H1 (cell line): Measurements from ENCODE around the gene PSKH1. TPM values are rescaled to one million over a fixed set of nuclear protein-coding genes. Genes with fewer than 3 reads are reported as not detected.

Experiments
- CTCF ChIA-PET: fragments of 300-600 bp; sonication (Branson Sonifier 250); formaldehyde crosslinking; loops from one replicate; lab custom pipeline; 2021; ENCODE audit not compliant: partially characterized antibody; lab: Charles Lee
- POLR2A ChIA-PET: fragments of 300-600 bp; sonication (Branson Sonifier 250); formaldehyde crosslinking; loops from one replicate; lab custom pipeline; 2021; ENCODE audit warnings: inconsistent platforms; ENCODE audit not compliant: partially characterized antibody; lab: Charles Lee
- DNase-seq, 2 experiments: peaks; one replicate each; pipeline versions ENCODE4 v3.0.0 to v3.0.0-alpha.2; 2010 to 2022; ENCODE audit warnings: low spot score in 2 of 2, low read depth in 1 of 2, mixed read lengths in 1 of 2
- FAIRE-seq: peaks from 2 replicates; lab custom pipeline; 2011; peaks lifted over from hg19 to GRCh38; lab: Jason Lieb, UNC
- H2AFZ ChIP-seq: 2 replicates; pipeline ENCODE4 v1.8.1; 2012; ENCODE audit warnings: low read length, inconsistent platforms
- H2AK5ac ChIP-seq: 2 replicates; pipeline ENCODE4 v1.6.1; 2013; ENCODE audit warnings: low read depth, low read length
- H2BK120ac ChIP-seq: replicated peaks from 2 replicates; pipeline ENCODE3; 2013; ENCODE audit warnings: low read depth, low read length, inconsistent platforms
- H2BK12ac ChIP-seq: 2 replicates; pipeline ENCODE4 v1.6.1; 2013; ENCODE audit warnings: low read depth, low read length
- H2BK15ac ChIP-seq: 2 replicates; pipeline ENCODE4 v1.6.1; 2013; ENCODE audit warnings: low read length
- H2BK20ac ChIP-seq: 2 replicates; pipeline ENCODE4 v1.6.1; 2013; ENCODE audit warnings: low read length
- H2BK5ac ChIP-seq: 2 replicates; pipeline ENCODE4 v1.6.1; 2013; ENCODE audit warnings: low read depth, low read length
- H3K14ac ChIP-seq: 2 replicates; pipeline ENCODE4 v1.6.1; 2013; ENCODE audit warnings: inconsistent platforms; ENCODE audit not compliant: insufficient read length
- H3K18ac ChIP-seq: 2 replicates; pipeline ENCODE4 v1.6.1; 2013; ENCODE audit warnings: low read length; ENCODE audit errors: extremely low read depth
- H3K23ac ChIP-seq: 2 replicates; pipeline ENCODE4 v1.6.1; 2013; ENCODE audit warnings: inconsistent platforms; ENCODE audit not compliant: insufficient read length
- H3K23me2 ChIP-seq: 2 replicates; pipeline ENCODE4 v1.6.1; 2013; ENCODE audit warnings: low read depth, low read length
- H3K27ac ChIP-seq: 2 replicates; pipeline ENCODE4 v1.6.1; 2011; ENCODE audit warnings: low read depth, low read length, inconsistent platforms
- H3K27me3 ChIP-seq, 4 experiments: replicated peaks in 1 of 4; 1 replicate in 1 of 4; 2 replicates in 3 of 4; pipeline versions ENCODE4 v1.6.1 to v1.8.1; 2011 to 2013; ENCODE audit warnings: low read length in 3 of 4, mild to moderate bottlenecking in 3 of 4, inconsistent platforms in 2 of 4, mixed read lengths in 2 of 4, moderate library complexity in 1 of 4; ENCODE audit not compliant: control insufficient read depth in 3 of 4, insufficient read depth in 3 of 4; ENCODE audit errors: extremely low read depth in 1 of 4
- H3K36me3 ChIP-seq, 4 experiments: 2 replicates each; pipeline versions ENCODE4 v1.6.1 to v1.8.1; 2011 to 2013; ENCODE audit warnings: mild to moderate bottlenecking in 4 of 4, low read length in 3 of 4, moderate library complexity in 2 of 4, control low read depth in 1 of 4, inconsistent platforms in 1 of 4; ENCODE audit not compliant: insufficient read depth in 4 of 4, control insufficient read depth in 2 of 4
- H3K4ac ChIP-seq: replicated peaks from 2 replicates; pipeline ENCODE3; 2013; ENCODE audit warnings: low read length, low read depth, mixed read lengths, inconsistent platforms; ENCODE audit not compliant: insufficient read length
- H3K4me1 ChIP-seq, 4 experiments: replicated peaks in 1 of 4; 1 replicate in 1 of 4; 2 replicates in 3 of 4; pipeline versions ENCODE4 v1.6.1 to v1.8.1; 2011 to 2013; ENCODE audit warnings: low read length in 3 of 4, inconsistent platforms in 2 of 4, mixed read lengths in 1 of 4; ENCODE audit not compliant: insufficient read depth in 4 of 4, control insufficient read depth in 3 of 4
- H3K4me2 ChIP-seq, 2 experiments: 2 replicates each; pipeline versions ENCODE4 v1.6.1 to v1.8.1; 2011 to 2013; ENCODE audit warnings: low read depth in 2 of 2, low read length in 2 of 2, control low read depth in 1 of 2, inconsistent platforms in 1 of 2, mild to moderate bottlenecking in 1 of 2; ENCODE audit not compliant: insufficient read depth in 1 of 2
- H3K4me3 ChIP-seq, 4 experiments: fragments of 200-600, 300-600 bp in 1 of 4; sonication (generic), shearing (Covaris generic), sonication (Bioruptor Twin) in 1 of 4; 2 replicates each; pipeline versions ENCODE4 v1.5.1 to v1.8.1; 2011 to 2016; ENCODE audit warnings: low read length in 4 of 4, low read depth in 3 of 4, control low read depth in 2 of 4, inconsistent platforms in 2 of 4, mild to moderate bottlenecking in 2 of 4, mixed read lengths in 1 of 4, moderate library complexity in 1 of 4; ENCODE audit not compliant: insufficient read depth in 2 of 4; ENCODE audit errors: extremely low read depth in 1 of 4
- H3K56ac ChIP-seq: replicated peaks from 2 replicates; pipeline ENCODE3; 2013; ENCODE audit warnings: low read depth, mild to moderate bottlenecking, mixed read lengths, low read length, inconsistent platforms; ENCODE audit not compliant: insufficient read length
- H3K79me1 ChIP-seq: 2 replicates; pipeline ENCODE4 v1.6.1; 2013; ENCODE audit warnings: low read depth, low read length, control low read depth
- H3K79me2 ChIP-seq, 2 experiments: 2 replicates each; pipeline versions ENCODE4 v1.6.1 to v1.8.1; 2012 to 2013; ENCODE audit warnings: low read length in 2 of 2, mild to moderate bottlenecking in 2 of 2, inconsistent platforms in 1 of 2; ENCODE audit not compliant: insufficient read depth in 2 of 2, control insufficient read depth in 1 of 2
- H3K9ac ChIP-seq, 4 experiments: replicated peaks in 1 of 4; 1 replicate in 1 of 4; 2 replicates in 3 of 4; pipeline versions ENCODE4 v1.6.1 to v1.8.1; 2011 to 2013; ENCODE audit warnings: low read depth in 3 of 4, low read length in 3 of 4, control low read depth in 2 of 4, mild to moderate bottlenecking in 2 of 4, moderate library complexity in 2 of 4, inconsistent platforms in 1 of 4; ENCODE audit errors: extremely low read depth in 1 of 4
- H3K9me3 ChIP-seq, 2 experiments: 2 replicates each; pipeline versions ENCODE4 v1.6.1 to v1.8.1; 2012 to 2013; ENCODE audit warnings: mild to moderate bottlenecking in 2 of 2, moderate library complexity in 2 of 2, control low read depth in 1 of 2, inconsistent platforms in 1 of 2, low read depth in 1 of 2, low read length in 1 of 2, mixed read lengths in 1 of 2; ENCODE audit not compliant: insufficient read depth in 2 of 2
- H4K20me1 ChIP-seq, 2 experiments: replicated peaks in 1 of 2; 2 replicates each; pipeline versions ENCODE3 to v1.8.1; 2011 to 2013; ENCODE audit warnings: inconsistent platforms in 2 of 2, low read length in 2 of 2, mild to moderate bottlenecking in 1 of 2; ENCODE audit not compliant: insufficient read depth in 2 of 2, control insufficient read depth in 1 of 2
- H4K5ac ChIP-seq: 2 replicates; pipeline ENCODE4 v1.6.1; 2013; ENCODE audit warnings: low read length, low read depth, mixed read lengths, inconsistent platforms; ENCODE audit not compliant: insufficient read length
- H4K8ac ChIP-seq: 2 replicates; pipeline ENCODE4 v1.8.0; 2013; ENCODE audit warnings: mild to moderate bottlenecking, moderate library complexity, low read length, inconsistent platforms; ENCODE audit not compliant: insufficient read depth; ENCODE audit errors: extremely low read depth
- H4K91ac ChIP-seq: replicated peaks from 2 replicates; pipeline ENCODE3; 2013; ENCODE audit warnings: low read length, mixed read lengths, inconsistent platforms; ENCODE audit not compliant: insufficient read length
- CEBPB ChIP-seq: IDR thresholded peaks from 2 replicates; pipeline ENCODE4 v1.6.1; 2012; ENCODE audit warnings: low read depth, low read length
- E2F6 ChIP-seq: IDR thresholded peaks from 2 replicates; pipeline ENCODE4 v1.6.1; 2012; ENCODE audit warnings: inconsistent platforms
- EGR1 ChIP-seq: IDR thresholded peaks from 2 replicates; pipeline ENCODE4 v1.6.1; 2011; ENCODE audit warnings: low read depth, low read length, borderline replicate concordance
- EZH2 ChIP-seq: fragments of 200-600 bp; sonication (generic); IDR thresholded peaks from 2 replicates; pipeline ENCODE4 v1.7.1; 2012; ENCODE audit warnings: low read depth, mild to moderate bottlenecking, moderate library complexity, low read length, inconsistent platforms; ENCODE audit not compliant: severe bottlenecking
- FOSL1 ChIP-seq: IDR thresholded peaks from 2 replicates; pipeline ENCODE4 v1.6.1; 2011; ENCODE audit warnings: mild to moderate bottlenecking, low read depth, low read length, moderate library complexity; ENCODE audit not compliant: insufficient read depth
- JUN ChIP-seq: IDR thresholded peaks from 2 replicates; pipeline ENCODE4 v1.6.1; 2011; ENCODE audit warnings: low read depth, mild to moderate bottlenecking, improper control_type of control experiment, low read length
- POLR2A ChIP-seq, 2 experiments: IDR thresholded peaks; 1 replicate in 1 of 2; 2 replicates in 1 of 2; pipeline ENCODE4 v1.6.1; 2011; ENCODE audit warnings: low read depth in 2 of 2, low read length in 2 of 2, mild to moderate bottlenecking in 2 of 2; ENCODE audit errors: control extremely low read depth in 1 of 2
- SIRT6 ChIP-seq: IDR thresholded peaks from one replicate; pipeline ENCODE4 v1.7.1; 2012; ENCODE audit warnings: low read length, inconsistent platforms
- SP2 ChIP-seq: IDR thresholded peaks from 2 replicates; pipeline ENCODE4 v1.6.1; 2012; ENCODE audit warnings: mild to moderate bottlenecking, low read length, inconsistent platforms
- SRF ChIP-seq: IDR thresholded peaks from 2 replicates; pipeline ENCODE4 v1.6.1; 2011; ENCODE audit warnings: mild to moderate bottlenecking, low read depth, low read length, moderate library complexity
- TAF1 ChIP-seq: IDR thresholded peaks from 2 replicates; pipeline ENCODE4 v1.6.1; 2011; ENCODE audit warnings: mild to moderate bottlenecking, low read depth, low read length
- TBP ChIP-seq: IDR thresholded peaks from 2 replicates; pipeline ENCODE4 v1.6.1; 2011; ENCODE audit warnings: low read depth, low read length, improper control_type of control experiment
- YY1 ChIP-seq: IDR thresholded peaks from 2 replicates; pipeline ENCODE4 v1.6.1; 2011; ENCODE audit warnings: low read depth, mild to moderate bottlenecking, low read length
- WGBS, 2 experiments: shearing (Covaris generic) in 1 of 2; methylation state at CpG; one replicate each; pipeline versions ENCODE4 v1.1.6 to v1.1.7; 2013 to 2015; ENCODE audit warnings: low lambda C conversion rate in 2 of 2, mixed read lengths in 2 of 2, inconsistent platforms in 1 of 2, low coverage in 1 of 2, missing lambda C conversion rate in 1 of 2; ENCODE audit not compliant: insufficient replicate concordance in 2 of 2, insufficient coverage in 1 of 2, insufficient read length in 1 of 2; ENCODE audit errors: extremely low coverage in 1 of 2, missing lambda C conversion rate in 1 of 2; 5-methylcytosine and 5-hydroxymethylcytosine counted together
- polyA plus RNA-seq, 7 experiments: library from polyadenylated mRNA; depleted of rRNA in 3 of 7; stranded (reverse) in 5 of 7; unstranded in 2 of 7; fragments of >200 nt in 5 of 7; fragments of 200-250 nt in 2 of 7; gene quantifications; 1 replicate in 5 of 7; 2 replicates in 1 of 7; 4 replicates in 1 of 7; pipeline versions ENCODE4 v1.2.1 to v1.2.3, GENCODE V29; 2011 to 2013; ENCODE audit warnings: missing spikeins in 2 of 7, mixed read lengths in 2 of 7
- total RNA-seq: library from RNA; stranded (reverse); fragmentation: NEBNext Ultra II Directional; extraction: Animal tissue kit (Norgen Biotek cat#: 25700); gene quantifications from 2 replicates; pipeline ENCODE4 v1.2.1, GENCODE V29; 2021

PSKH1 gene
- total and polyA plus RNA-seq, 2 of the 8 experiments (the other 6 are each of a cell fraction or from before 2014, with no cell fraction given), result 24.8 to 51.0 TPM

- no peak for DNase-seq
- Histone ChIP-seq H3K9ac (no peak overlapping the region), H3K4me3 (no peak overlapping the region), H3K4me1 (no peaks in the 10 kb centered on the region), H3K9me3 (no peaks in the 10 kb centered on the region), H4K8ac (no peak overlapping the region), H3K14ac (no peak overlapping the region), H3K56ac (no peak overlapping the region), H3K36me3 (peaks cover 0 to 17% (median 5%) of the 10 kb centered on the region in 4 experiments; a peak in 5 of 8 replicates), H2BK12ac (no peak overlapping the region), H3K4ac (no peak overlapping the region), H3K23ac (no peak overlapping the region), H2BK120ac (no peak overlapping the region), H4K20me1 (peaks cover 2 to 4% of the 10 kb centered on the region in 2 experiments), H3K79me1 (peaks cover 8% of the 10 kb centered on the region; the same call in 1 of the 2 replicates), H3K18ac (no peak overlapping the region), H3K27ac (no peak overlapping the region), H3K79me2 (no peaks in the 10 kb centered on the region), H3K4me2 (no peak overlapping the region), H3K23me2 (no peaks in the 10 kb centered on the region; the same call in 1 of the 2 replicates), H3K27me3 (no peaks in the 10 kb centered on the region), H4K5ac (no peak overlapping the region), H2BK15ac (no peak overlapping the region), H2AK5ac (no peak overlapping the region), H2BK20ac (no peak overlapping the region), H4K91ac (no peak overlapping the region), H2BK5ac (no peak overlapping the region), H2AFZ (no peak overlapping the region)
- WGBS, 2 experiments, result 90% methylated on average over 11 of the region's 11 CpGs; no CpG with 5 or more reads in 1 of the 2 experiments
- ChIA-PET POLR2A (interaction anchor here (1.8 kb wide), 1 partner anchor 11 kb away, joined by 4 read pairs; no protein-coding TSS in a partner anchor), CTCF (interaction anchor here (0.6 to 7.6 kb wide), 8 partner anchors 14 to 940 kb away, joined by 3 to 74 read pairs (median 4); partner anchors contain the start of genes CTRL, LCAT, NRN1L and PSKH1)
- no peak for FAIRE-seq
- TF ChIP-seq EGR1 (no peak), FOSL1 (no peak), JUN (no peak), CEBPB (no peak), TAF1 (no peak), SIRT6 (no peak), YY1 (no peak), SRF (no peak), TBP (no peak), SP2 (no peak), E2F6 (no peak), EZH2 (no peak), POLR2A (IDR thresholded peaks at IDR 0.05; ENCODE audit: control extremely low read depth in 1 of 2, low read depth in 2 of 2, low read length in 2 of 2) (no peak)
These were observed 14.5 kb downstream of the PSKH1 start for GRCh38 chr16:67907397-67908180.
